Measurements from ENCODE around the gene EXOC3L1. TPM values are rescaled to one million over a fixed set of nuclear protein-coding genes. Genes with fewer than 3 reads are reported as not detected.

The EXOC3L1 gene
- total RNA-seq, 1 experiment from 2014 or later, result not detected

DNA sequence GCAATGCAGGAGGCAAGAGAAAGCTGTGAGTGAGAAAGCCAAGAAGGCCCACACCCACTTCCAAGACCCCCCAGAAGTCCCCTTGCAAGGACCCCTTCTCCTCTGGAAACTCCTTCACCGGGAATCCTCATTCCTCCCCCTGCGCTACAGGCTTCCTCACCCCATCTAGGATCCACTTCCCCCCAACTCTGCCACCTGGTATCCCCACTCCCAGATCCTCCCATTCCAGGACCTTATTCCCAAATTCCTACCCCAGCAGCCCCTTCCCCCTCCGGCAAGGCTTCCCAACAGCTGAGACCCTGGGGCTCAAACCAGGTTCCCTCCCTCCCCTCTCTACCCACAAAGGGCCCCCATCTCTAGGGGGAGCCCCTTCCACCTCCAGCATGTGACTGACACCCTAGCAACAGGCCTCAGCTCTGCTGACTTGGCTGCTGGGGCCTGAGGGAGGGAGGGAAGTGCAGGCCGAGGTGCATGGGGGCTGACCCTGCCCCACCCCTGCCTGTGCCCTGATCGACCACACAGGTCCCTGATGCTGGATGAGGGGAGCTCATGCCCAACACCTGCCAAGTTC is 23.3 kb downstream of the EXOC3L1 start:
- Histone ChIP-seq H3K27ac (no peak overlapping the region), H3K4me2 (no peak overlapping the region), H3K9me2 (ENCODE audit: insufficient read depth) (no peaks in the 10 kb centered on the region), H2AFZ (no peak overlapping the region), H3K4me1 (replicated peaks; ENCODE audit: insufficient read depth) (peaks cover 21% of the 10 kb centered on the region), H3K36me3 (ENCODE audit: low read depth) (no peaks in the 10 kb centered on the region), H4K20me1 (ENCODE audit: insufficient read depth) (no peaks in the 10 kb centered on the region), H3K9me3 (ENCODE audit: insufficient read depth, low read depth) (no peaks in the 10 kb centered on the region), H3F3A (ENCODE audit: insufficient read depth, low read depth) (peaks cover 23% of the 10 kb centered on the region), H3K27me3 (ENCODE audit: insufficient read depth, low read depth) (no peaks in the 10 kb centered on the region), H3K79me2 (ENCODE audit: low read depth) (peaks cover 8% of the 10 kb centered on the region; the same call in 1 of the 2 replicates), H3K4me3 (no peak overlapping the region)
- TF ChIP-seq EZH2 (IDR thresholded peaks at IDR 0.05; ENCODE audit: low read depth), result no peak
- TF ChIP-seq CTCF (conservative IDR thresholded peaks at IDR 0.05), result no peak
- no TSS peak for BruUV-seq (replicated peaks)
- CTCF ChIA-PET, result no interaction called here
- no peak for DNase-seq
- POLR2A ChIA-PET (ENCODE audit: unreplicated experiment), result no interaction called here
- intact Hi-C loops (cut with micrococcal nuclease; ENCODE audit: unreplicated experiment), result no loop called here

DNA sequence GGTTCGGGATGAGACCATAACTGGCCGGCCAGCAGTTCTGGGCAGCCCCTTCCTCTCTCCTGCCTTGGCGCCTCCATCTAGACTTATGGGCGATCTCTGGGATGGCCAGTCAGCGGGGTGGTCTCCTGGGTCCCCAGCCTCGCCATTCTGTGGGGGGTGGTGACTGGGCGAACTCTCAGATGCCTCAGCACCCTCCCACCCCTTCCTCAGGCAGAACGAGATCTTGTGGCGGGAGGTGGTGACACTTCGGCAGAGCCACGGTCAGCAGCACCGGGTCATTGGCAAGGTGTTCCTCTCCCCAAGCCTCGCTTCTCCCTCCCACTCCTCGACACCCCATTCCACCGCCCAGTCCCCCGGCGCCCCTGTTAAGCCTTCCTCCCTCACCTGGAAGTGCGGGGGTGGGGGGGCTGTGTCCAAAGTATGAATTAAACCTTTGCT is 23.8 kb downstream of the EXOC3L1 start:
- TF ChIP-seq CTCF (conservative IDR thresholded peaks at IDR 0.05) (no peak), EZH2 (IDR thresholded peaks at IDR 0.05; ENCODE audit: low read depth) (no peak)
- CTCF ChIA-PET, result interaction anchor here (0.6 kb wide), 1 partner anchor 241 kb away, joined by 5 read pairs; the partner anchor contains the start of gene RRAD
- no TSS peak for BruUV-seq (replicated peaks)

GRCh38 chr16:67165121-67166078 is 24.5 kb downstream of the EXOC3L1 start:
- ChIA-PET CTCF (interaction anchor here (0.6 kb wide), 1 partner anchor 240 kb away, joined by 5 read pairs; the partner anchor contains the start of gene RRAD), POLR2A (ENCODE audit: unreplicated experiment) (no interaction called here)
- no peaks in the 10 kb centered on the region for H4K20me1 ChIP-seq (ENCODE audit: insufficient read depth)
- no peaks in the 10 kb centered on the region for H3K9me3 ChIP-seq (ENCODE audit: insufficient read depth, low read depth)
- peaks cover 11% of the 10 kb centered on the region for H3K4me1 ChIP-seq (replicated peaks; ENCODE audit: insufficient read depth)
- no peak overlapping the region for H3K27ac ChIP-seq
- H3K4me2 ChIP-seq, result no peak overlapping the region
- BruUV-seq (replicated peaks), result no TSS peak
- no peak overlapping the region for H3K4me3 ChIP-seq
- DNase-seq, result peak in 1 of 2 experiments; percentile 21
- no peak overlapping the region for H2AFZ ChIP-seq
- H3K79me2 ChIP-seq (ENCODE audit: low read depth), result no peaks in the 10 kb centered on the region; the same call in 1 of the 2 replicates
- peaks cover 12% of the 10 kb centered on the region; the same call in 1 of the 2 replicates for H3F3A ChIP-seq (ENCODE audit: insufficient read depth, low read depth)
- H3K36me3 ChIP-seq (ENCODE audit: low read depth), result no peaks in the 10 kb centered on the region
- TF ChIP-seq CTCF (conservative IDR thresholded peaks at IDR 0.05), result no peak
- no peak for TF ChIP-seq EZH2 (IDR thresholded peaks at IDR 0.05; ENCODE audit: low read depth)
- no peaks in the 10 kb centered on the region for H3K9me2 ChIP-seq (ENCODE audit: insufficient read depth)
- intact Hi-C loops (cut with micrococcal nuclease; ENCODE audit: unreplicated experiment), result no loop called here
- no peaks in the 10 kb centered on the region for H3K27me3 ChIP-seq (ENCODE audit: insufficient read depth, low read depth)

More for the DNA sequence above, 23.8 kb downstream of the EXOC3L1 start:
- Histone ChIP-seq H3K9me2 (ENCODE audit: insufficient read depth) (no peaks in the 10 kb centered on the region), H3K9me3 (ENCODE audit: insufficient read depth, low read depth) (no peaks in the 10 kb centered on the region), H3K4me1 (replicated peaks; ENCODE audit: insufficient read depth) (peaks cover 16% of the 10 kb centered on the region), H3K4me2 (no peak overlapping the region), H3K79me2 (ENCODE audit: low read depth) (peaks cover 2% of the 10 kb centered on the region; the same call in 1 of the 2 replicates), H2AFZ (no peak overlapping the region), H3K27ac (no peak overlapping the region), H3K4me3 (no peak overlapping the region), H3K27me3 (ENCODE audit: insufficient read depth, low read depth) (no peaks in the 10 kb centered on the region), H3K36me3 (ENCODE audit: low read depth) (no peaks in the 10 kb centered on the region), H3F3A (ENCODE audit: insufficient read depth, low read depth) (peaks cover 17% of the 10 kb centered on the region), H4K20me1 (ENCODE audit: insufficient read depth) (no peaks in the 10 kb centered on the region)
- intact Hi-C loops (cut with micrococcal nuclease; ENCODE audit: unreplicated experiment), result no loop called here
- POLR2A ChIA-PET (ENCODE audit: unreplicated experiment), result no interaction called here
- DNase-seq, result no peak

Data from PC-9 (cell line).